HG03571 (cell line): ENCODE measurements around the gene KCNAB3.

ENCODE experiments used
- ATAC-seq: cut with Tn5 transposase; IDR thresholded peaks from one replicate; pipeline ENCODE4 v1.9.1; 2021; ENCODE audit not compliant: unreplicated experiment

Gene KCNAB3

GRCh38 chr17:7940743-7941142 lies 11.1 kb upstream of the KCNAB3 start:
- no peak for ATAC-seq

GRCh38 chr17:7940034-7940433 lies 10.4 kb upstream of the KCNAB3 start:
- no peak for ATAC-seq

- ATAC-seq = no peak
These were observed 6.2 kb upstream of the KCNAB3 start for GRCh38 chr17:7935859-7936258.

- no peak for ATAC-seq
These were observed 3.3 kb upstream of the KCNAB3 start for GRCh38 chr17:7932949-7933348.

- ATAC-seq = peak; percentile 10
These were observed 2.8 kb upstream of the KCNAB3 start for GRCh38 chr17:7932483-7932891.

GRCh38 chr17:7931709-7932482 lies 2.2 kb upstream of the KCNAB3 start, which contains the start of the genes CNTROB and TRAPPC1:
CNTROB (plus strand) TSS chr17:7932206; CDS start chr17:7933080, 874 bp downstream.
TRAPPC1 (minus strand) TSS chr17:7931946; CDS start chr17:7931829, 117 bp downstream.
- peak; percentile 92 for ATAC-seq

- no peak for ATAC-seq
These were observed 1.4 kb upstream of the KCNAB3 start for GRCh38 chr17:7930841-7931631.

GRCh38 chr17:7927596-7927995 lies 2.1 kb downstream of the KCNAB3 start:
- ATAC-seq = no peak

- ATAC-seq = no peak
These were observed 6.6 kb downstream of the KCNAB3 start for GRCh38 chr17:7922845-7923628.

GRCh38 chr17:7922269-7922844 lies 7.3 kb downstream of the KCNAB3 start:
- no peak for ATAC-seq

GRCh38 chr17:7916808-7917207 lies 12.8 kb downstream of the KCNAB3 start:
- ATAC-seq = no peak

GRCh38 chr17:7916385-7916682 lies 13.3 kb downstream of the KCNAB3 start:
- no peak for ATAC-seq

GRCh38 chr17:7915611-7916384 lies 13.9 kb downstream of the KCNAB3 start, which contains the start of gene RNF227:
RNF227 (minus strand) TSS chr17:7916289; CDS start chr17:7916195, 94 bp downstream.
- ATAC-seq = peak; percentile 65

GRCh38 chr17:7915179-7915610 lies 14.5 kb downstream of the KCNAB3 start:
- ATAC-seq = peak; percentile 12

- no peak for ATAC-seq
These were observed 16.6 kb downstream of the KCNAB3 start for GRCh38 chr17:7912927-7913524.

GRCh38 chr17:7911116-7911515 lies 18.5 kb downstream of the KCNAB3 start:
- no peak for ATAC-seq

- no peak for ATAC-seq
These were observed 18.9 kb downstream of the KCNAB3 start for GRCh38 chr17:7910711-7911110.

GRCh38 chr17:7910281-7910680 lies 19.4 kb downstream of the KCNAB3 start:
- no peak for ATAC-seq

- ATAC-seq = no peak
These were observed 20.6 kb downstream of the KCNAB3 start for GRCh38 chr17:7909089-7909488.
